Daoy (cell line): ENCODE measurements around the gene ANKRD10. TPM values are rescaled to one million over a fixed set of nuclear protein-coding genes. Genes with fewer than 3 reads are reported as not detected.
A peak's percentile ranks its signal among the peaks of the same experiment; 100 is the strongest.

Source experiments
- DNase-seq: peaks from one replicate; pipeline ENCODE4 v3.0.0-alpha.2; 2015; ENCODE audit warnings: low read depth
- total RNA-seq: library from RNA; depleted of rRNA; stranded (reverse); fragments of >200 nt; shearing (Covaris generic); gene quantifications from 2 replicates; pipeline ENCODE4 v1.2.3, GENCODE V29; 2014

The ANKRD10 gene
- total RNA-seq, 1 experiment from 2014 or later, result 25.2 TPM

DNA sequence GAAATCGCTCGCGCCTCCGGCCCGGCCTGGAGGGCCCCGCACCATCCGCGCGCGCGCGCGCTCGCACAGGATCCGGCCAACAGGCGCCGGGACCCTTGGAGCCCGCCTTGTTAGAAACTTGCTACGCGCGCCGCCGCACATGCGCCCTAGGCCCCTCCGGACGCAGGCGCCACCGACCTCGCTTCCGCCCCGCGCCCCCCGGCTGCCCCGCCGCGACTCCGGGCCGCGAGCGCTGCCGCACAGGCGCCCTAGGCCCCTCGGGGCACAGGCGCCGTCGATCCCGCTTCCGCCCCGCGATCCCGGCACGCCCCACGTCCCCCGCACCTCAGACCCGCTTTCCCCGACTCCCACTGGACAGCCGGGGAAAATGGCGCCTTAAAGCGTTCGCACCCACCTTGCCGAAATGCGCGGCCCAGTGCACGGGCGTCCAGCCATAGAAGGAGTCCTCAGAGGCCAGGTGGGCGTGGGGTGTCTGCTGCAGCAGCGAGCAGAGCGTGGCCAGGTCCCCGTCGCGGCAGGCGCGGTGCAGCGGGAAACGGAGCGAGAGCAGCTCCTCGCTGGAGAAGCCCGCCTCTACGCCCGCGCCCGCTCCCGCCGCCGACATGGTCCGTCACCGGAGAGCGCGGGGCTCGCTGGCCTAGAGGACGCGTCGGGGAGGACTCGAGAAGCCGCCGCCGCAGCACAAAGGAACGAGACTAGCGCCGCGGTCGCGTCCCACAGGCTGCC lies 375 bp downstream of the ANKRD10 start:
- peak; percentile 79 for DNase-seq

GRCh38 chr13:110914081-110914330 lies 863 bp downstream of the ANKRD10 start:
- DNase-seq, result no peak

DNA sequence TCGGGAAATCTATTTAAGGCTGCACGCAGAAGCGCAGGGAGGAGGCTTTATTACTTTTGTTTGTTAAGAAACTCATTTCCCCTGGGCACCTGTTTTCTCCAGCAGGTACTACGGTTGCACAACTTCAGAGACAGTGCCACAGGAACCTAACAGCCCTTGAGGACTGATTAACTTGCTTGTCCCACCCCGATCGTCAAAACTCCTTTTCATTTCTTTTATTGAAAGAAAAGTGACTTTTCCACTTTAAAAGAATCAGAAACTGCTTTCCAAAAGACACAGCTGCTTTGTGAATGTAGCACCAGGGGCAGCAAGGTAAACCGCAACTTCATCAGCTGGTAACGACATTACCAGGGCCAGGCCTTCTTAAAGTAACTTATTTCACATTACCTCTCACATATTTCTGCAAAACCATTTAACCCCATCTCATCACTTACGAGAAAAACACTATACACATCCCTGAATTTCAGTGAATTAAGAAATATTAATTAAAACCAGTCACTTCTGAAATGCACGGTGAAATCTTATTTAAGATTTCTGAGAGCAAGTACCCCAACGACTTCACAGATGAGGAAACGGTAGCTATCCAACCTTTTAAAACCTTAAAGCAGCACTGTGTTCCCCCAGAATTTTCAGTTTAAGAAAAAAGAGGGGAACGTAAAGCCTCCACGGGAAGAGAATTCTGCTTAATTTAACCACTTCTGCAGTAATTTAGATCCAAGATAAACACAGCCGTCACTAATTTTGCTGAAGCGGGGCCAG lies 1.4 kb downstream of the ANKRD10 start:
- DNase-seq, result no peak

DNA sequence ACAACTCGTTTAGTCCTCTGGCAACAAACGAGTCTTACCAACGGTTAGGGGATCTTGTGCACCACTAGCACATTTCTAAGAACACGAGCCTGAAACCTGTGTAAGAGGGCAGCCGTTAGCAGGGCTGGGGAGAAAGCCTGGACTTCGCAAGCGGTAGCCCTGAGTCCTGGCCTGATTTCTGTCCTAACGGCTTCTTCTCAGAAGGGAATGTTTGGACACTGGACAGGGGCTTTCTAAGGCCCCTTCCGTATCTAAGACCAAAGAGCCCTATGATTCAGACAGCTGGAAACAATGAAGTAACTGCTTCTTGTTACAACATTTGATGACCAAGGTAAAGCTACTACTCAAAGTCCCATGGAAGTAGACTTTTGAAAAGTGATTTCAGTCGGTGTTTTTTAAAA lies 2.2 kb downstream of the ANKRD10 start:
- no peak for DNase-seq

DNA sequence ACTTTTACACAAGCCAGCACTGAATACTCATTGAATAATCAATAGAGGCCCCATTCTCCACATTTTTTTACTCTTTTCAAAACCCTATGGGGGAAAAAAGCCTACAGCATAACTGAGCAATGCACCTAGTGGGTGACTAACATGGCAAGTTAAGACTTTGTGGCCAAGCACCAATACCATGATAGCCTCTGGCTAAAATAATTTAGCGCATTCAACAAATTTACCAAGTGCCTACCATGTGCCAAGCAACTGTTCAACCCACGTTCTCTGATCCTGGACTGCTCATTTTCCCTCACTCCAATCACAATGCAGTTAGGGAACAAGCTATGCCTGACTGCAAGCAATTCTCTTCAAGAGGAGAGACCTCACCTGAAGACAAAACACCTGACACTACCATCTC lies 3.0 kb downstream of the ANKRD10 start:
- DNase-seq, result no peak

- DNase-seq, result no peak
These were observed 4.6 kb downstream of the ANKRD10 start for GRCh38 chr13:110910013-110910890.

- DNase-seq, result peak; percentile 61
These were observed 6.6 kb downstream of the ANKRD10 start for GRCh38 chr13:110907951-110908898.

GRCh38 chr13:110907301-110907700 lies 7.6 kb downstream of the ANKRD10 start:
- no peak for DNase-seq

DNA sequence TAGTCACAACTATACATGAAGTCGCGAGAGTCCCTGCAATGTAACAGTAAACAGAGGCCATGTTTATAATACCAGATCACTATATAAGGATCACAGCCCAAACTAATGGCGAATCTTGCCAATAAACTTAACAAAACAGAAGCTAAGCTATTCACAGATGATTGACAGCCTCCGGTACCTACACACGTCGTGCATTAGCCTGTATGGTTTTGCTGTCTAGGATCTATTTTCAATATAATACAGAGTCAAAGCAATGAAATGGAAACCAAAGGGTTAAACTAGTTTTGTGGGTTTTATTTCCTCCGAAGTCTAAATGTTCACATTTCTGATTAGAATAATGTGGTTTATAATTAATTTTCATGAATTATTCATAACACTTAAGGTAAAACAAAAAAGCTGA lies 10.1 kb downstream of the ANKRD10 start:
- DNase-seq, result no peak

GRCh38 chr13:110902370-110902769 lies 12.5 kb downstream of the ANKRD10 start:
- DNase-seq, result no peak

GRCh38 chr13:110897521-110897920 lies 17.3 kb downstream of the ANKRD10 start:
- DNase-seq, result no peak

- no peak for DNase-seq
These were observed 17.9 kb downstream of the ANKRD10 start for GRCh38 chr13:110897014-110897413.

GRCh38 chr13:110894086-110894485 lies 20.8 kb downstream of the ANKRD10 start:
- no peak for DNase-seq

- no peak for DNase-seq
These were observed 21.3 kb downstream of the ANKRD10 start for GRCh38 chr13:110893571-110893970.

GRCh38 chr13:110890279-110891165 lies 24.3 kb downstream of the ANKRD10 start:
- no peak for DNase-seq

DNA sequence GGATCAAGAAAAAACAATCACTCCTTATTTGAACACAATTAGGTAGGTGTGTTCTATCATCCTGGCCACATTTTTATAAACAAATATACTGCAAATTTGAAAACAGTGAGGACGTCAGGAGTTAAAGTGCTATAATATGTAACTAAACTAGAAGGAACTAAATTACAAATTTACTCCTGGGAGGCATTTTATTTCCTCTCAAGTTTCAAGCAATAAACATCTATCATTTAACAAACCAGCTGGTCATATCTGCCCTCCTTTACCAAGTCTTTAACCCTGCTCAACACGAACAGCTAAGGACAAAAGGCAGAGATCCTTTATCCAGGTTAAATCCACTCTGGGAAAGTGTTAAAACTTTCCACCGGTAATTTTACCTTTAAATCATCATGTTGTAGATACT lies 26.5 kb downstream of the ANKRD10 start:
- DNase-seq, result no peak

GRCh38 chr13:110887597-110888333 lies 27.1 kb downstream of the ANKRD10 start:
- DNase-seq, result no peak

DNA sequence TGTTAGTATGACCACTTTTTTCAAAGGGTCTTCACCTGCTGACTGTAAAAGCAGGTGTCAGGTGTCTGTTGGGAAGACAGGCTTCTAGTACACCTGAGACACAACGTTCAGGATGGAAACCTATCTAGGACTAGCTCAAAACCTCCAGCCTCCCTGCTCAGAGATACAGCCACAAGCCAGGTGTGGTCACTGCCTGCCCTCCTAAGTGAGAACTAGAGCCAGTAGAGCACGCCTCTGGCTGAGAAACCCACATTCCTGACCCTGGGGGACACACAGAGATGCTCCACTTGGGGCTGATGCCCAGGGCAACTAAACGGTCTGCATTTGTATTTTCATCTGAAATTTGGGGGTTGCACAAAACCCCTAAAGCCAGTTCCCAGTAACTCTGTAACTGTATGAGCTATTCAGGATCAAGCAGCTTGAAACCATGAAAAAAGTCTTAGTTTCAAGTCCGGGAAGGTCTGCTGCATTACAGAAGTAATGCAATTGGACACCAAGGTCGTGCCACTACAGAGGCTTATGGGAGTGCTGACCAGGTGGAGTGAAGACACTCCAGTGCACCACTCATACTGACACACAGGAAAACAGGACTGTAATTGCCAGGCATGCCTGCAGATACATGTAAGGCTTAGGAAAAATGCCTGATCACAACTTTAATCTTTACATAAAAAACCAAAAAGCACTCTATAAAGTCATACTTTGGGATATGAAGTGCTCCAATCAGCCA lies 27.8 kb downstream of the ANKRD10 start:
- no peak for DNase-seq
